Mucosa of descending colon (tissue), 3 donors: ENCODE data around the gene AP3S2. TPM values are rescaled to one million over a fixed set of nuclear protein-coding genes. Genes with fewer than 3 reads are reported as not detected.
"Not testable (repeated sequence)": the region's sequence is repeated elsewhere in the genome, so short reads cannot be mapped to it uniquely, and the experiment has no call there.

Experiments used
- ATAC-seq: fragments of 200-7000 bp; cut with Tn5 transposase; one replicate; pipeline ENCODE4 v1.9.1; 2020; ENCODE audit warnings: mild to moderate bottlenecking, moderate library complexity
- DNase-seq, 3 donors: peaks; one replicate each; pipeline ENCODE4 v3.0.0-alpha.2; 2020
- H3K36me3 ChIP-seq: fragments of 200-600 bp; one replicate; pipeline ENCODE4 v1.8.0; 2021; ENCODE audit warnings: low read depth, mild to moderate bottlenecking
- H3K4me1 ChIP-seq: fragments of 200-600 bp; one replicate; pipeline ENCODE4 v1.8.0; 2021; ENCODE audit warnings: low read depth, mild to moderate bottlenecking
- H3K4me3 ChIP-seq: fragments of 200-600 bp; one replicate; pipeline ENCODE4 v1.8.0; 2021; ENCODE audit warnings: mild to moderate bottlenecking
- H3K9me3 ChIP-seq: fragments of 200-600 bp; one replicate; pipeline ENCODE4 v1.8.0; 2021; ENCODE audit warnings: mild to moderate bottlenecking
- intact Hi-C, 2 donors: fragments of 100-400 bp; cut with DNase I in 1 of 2; cut with micrococcal nuclease in 1 of 2; formaldehyde crosslinking; loops; one replicate each; pipeline versions ENCODE4 v1.11.0 to v1.11.1; 2022; cut with DNase I, micrococcal nuclease
- total RNA-seq, 3 donors: library from RNA; stranded (reverse); fragmentation: NEBNext Ultra II Directional in 2 of 3; extraction: Animal tissue kit (Norgen Biotek cat#: 25700) in 2 of 3; gene quantifications; one replicate each; pipeline versions ENCODE4 v1.2.1 to v1.2.4, GENCODE V29; 2021 to 2023
- TF ChIP-seq, protein P1 (sequence below): fragments of 200-600 bp; IDR thresholded peaks from one replicate; pipeline ENCODE4 v1.8.0; 2022; ENCODE audit warnings: antibody characterized with exemption, mild to moderate bottlenecking
- donor health status: DM: no; HTN: no; CAD: no; lungs with moderate emphysema.
- donor health status: DM: no; HTN: no; CAD: no.
- donor health status: DM: no; HTN: yes; CAD: no.

The AP3S2 gene
- total RNA-seq, 3 donors from 2014 or later: 56.1 to 93.4 (median 65.1) TPM

DNA sequence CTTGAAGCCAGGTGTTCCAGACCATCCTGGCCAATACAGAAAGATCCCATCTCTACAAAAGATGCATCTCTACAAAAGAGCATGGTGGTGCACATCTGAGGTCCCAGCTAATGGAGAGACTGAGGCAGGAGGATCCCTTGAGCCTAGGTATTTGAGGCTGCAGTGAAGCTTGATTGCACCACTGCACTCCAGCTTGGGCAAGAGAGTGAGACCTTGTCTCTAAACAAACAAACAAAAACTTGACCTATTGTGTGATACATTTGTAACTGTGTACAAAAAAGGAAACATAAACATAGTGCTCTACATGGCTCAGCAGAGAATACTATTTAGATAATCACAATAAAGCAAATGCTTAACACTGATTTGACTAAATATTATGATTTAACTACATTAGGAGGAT, 97.8 kb downstream of the AP3S2 start:
- Histone ChIP-seq H3K4me1 (peaks cover 3% of the 10 kb centered on the region), H3K4me3 (no peak overlapping the region), H3K36me3 (no peaks in the 10 kb centered on the region), H3K9me3 (no peaks in the 10 kb centered on the region)
- ATAC-seq (no peak), DNase-seq (no peak)
- intact Hi-C loops: no loop called here
- TF ChIP-seq, protein P1, sequence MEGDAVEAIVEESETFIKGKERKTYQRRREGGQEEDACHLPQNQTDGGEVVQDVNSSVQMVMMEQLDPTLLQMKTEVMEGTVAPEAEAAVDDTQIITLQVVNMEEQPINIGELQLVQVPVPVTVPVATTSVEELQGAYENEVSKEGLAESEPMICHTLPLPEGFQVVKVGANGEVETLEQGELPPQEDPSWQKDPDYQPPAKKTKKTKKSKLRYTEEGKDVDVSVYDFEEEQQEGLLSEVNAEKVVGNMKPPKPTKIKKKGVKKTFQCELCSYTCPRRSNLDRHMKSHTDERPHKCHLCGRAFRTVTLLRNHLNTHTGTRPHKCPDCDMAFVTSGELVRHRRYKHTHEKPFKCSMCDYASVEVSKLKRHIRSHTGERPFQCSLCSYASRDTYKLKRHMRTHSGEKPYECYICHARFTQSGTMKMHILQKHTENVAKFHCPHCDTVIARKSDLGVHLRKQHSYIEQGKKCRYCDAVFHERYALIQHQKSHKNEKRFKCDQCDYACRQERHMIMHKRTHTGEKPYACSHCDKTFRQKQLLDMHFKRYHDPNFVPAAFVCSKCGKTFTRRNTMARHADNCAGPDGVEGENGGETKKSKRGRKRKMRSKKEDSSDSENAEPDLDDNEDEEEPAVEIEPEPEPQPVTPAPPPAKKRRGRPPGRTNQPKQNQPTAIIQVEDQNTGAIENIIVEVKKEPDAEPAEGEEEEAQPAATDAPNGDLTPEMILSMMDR: no peak

DNA sequence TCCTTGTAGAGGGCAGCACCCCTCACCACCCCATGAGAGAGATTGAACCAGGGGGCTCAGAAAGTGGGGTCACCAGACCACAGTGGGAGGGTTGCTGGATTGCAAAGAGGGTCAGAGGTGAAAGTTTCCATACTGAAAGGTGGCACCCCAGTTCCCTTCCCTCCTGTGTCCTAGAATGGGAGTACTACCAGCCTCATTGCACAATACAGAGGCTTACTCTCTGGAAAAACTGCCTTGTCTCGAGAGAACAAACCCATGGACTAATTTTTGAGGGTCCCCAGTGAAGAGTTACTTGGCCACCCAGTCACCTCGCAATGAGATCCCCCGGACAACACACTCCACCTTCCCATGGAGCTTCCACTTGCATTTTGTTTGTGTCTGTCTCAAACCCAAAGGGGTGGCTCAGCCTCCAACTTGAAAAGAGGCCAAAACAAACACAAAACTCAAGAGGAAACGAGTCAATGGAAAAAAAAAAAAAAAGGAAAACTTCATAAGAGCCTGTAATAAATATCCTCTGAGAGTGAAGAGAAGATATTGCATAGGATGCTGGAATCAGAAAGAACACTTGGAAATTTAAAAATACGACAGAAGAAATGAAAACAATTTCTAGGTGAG, 99.1 kb downstream of the AP3S2 start:
- TF ChIP-seq, protein P1: no peak
- intact Hi-C loops: no loop called here
- ATAC-seq: peak; percentile 53
- no peak overlapping the region for H3K4me3 ChIP-seq
- peaks cover 3% of the 10 kb centered on the region for H3K4me1 ChIP-seq
- no peaks in the 10 kb centered on the region for H3K36me3 ChIP-seq
- DNase-seq: peak in 1 of 3 donors; percentile 17
- no peaks in the 10 kb centered on the region for H3K9me3 ChIP-seq

DNA sequence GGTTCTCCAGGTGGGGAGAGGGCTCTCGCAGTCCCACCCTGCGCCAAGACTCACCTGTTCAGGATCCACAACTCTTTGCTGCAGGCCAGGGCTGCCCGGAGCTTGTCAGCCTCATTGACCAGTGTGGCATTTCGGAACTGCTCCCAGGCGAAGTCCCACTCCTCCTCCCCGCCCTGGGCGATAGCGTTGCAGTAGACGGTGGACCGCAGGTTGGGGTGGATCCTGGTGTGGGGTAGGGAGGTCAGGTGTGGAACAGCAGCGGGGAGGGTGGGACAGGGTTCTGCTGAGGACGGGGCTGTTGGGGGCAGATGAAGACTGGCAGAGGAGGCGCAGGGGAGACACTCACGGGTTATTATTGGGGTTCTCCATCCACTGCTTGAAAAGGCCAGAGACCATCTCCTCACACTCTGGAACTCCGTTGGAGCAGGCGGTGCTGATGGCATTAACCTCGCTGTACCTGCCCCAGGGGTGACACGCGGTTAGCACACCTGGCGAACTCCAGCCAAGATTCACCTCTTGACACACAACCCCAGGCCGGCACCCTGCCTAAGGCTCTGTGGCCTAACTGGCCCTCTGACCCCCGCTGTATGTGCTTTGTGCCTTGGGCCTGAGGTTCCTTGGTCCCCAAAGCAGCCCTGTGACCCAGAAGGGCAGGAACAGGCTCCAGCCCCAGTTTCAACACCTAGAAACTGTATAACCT, 101.5 kb downstream of the AP3S2 start:
- ATAC-seq (no peak), DNase-seq (peak in 2 of 3 donors; percentile 21 to 39)
- H3K4me1 ChIP-seq: peaks cover 3% of the 10 kb centered on the region
- no peaks in the 10 kb centered on the region for H3K9me3 ChIP-seq
- TF ChIP-seq, protein P1: no peak
- intact Hi-C loops: no loop called here
- no peak overlapping the region for H3K4me3 ChIP-seq
- H3K36me3 ChIP-seq: no peaks in the 10 kb centered on the region

DNA sequence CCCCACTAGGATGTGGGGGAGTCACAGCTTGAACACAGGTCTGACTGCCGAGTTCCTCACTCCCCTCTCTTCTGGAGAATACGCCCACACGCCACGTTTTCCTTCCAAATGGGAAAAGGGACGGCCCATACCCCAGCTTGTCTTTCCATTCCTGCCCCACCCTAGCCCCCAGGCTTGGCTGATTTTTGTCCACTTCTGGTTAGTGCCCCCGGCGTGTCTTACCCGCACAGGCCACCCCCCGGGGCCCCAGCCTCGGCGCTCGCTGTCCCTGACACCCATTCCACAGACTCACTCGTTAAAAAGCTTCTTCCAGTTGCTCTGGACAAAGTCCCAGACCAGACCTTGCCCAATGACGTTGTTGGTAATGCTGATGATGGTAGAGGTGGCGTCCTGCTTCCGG, 103.1 kb downstream of the AP3S2 start:
- no peak overlapping the region for H3K4me3 ChIP-seq
- peaks cover 3% of the 10 kb centered on the region for H3K4me1 ChIP-seq
- TF ChIP-seq, protein P1: no peak
- ATAC-seq: no peak
- peak in 2 of 3 donors; percentile 15 for DNase-seq
- intact Hi-C loops: no loop called here
- no peaks in the 10 kb centered on the region for H3K9me3 ChIP-seq
- H3K36me3 ChIP-seq: no peaks in the 10 kb centered on the region

DNA sequence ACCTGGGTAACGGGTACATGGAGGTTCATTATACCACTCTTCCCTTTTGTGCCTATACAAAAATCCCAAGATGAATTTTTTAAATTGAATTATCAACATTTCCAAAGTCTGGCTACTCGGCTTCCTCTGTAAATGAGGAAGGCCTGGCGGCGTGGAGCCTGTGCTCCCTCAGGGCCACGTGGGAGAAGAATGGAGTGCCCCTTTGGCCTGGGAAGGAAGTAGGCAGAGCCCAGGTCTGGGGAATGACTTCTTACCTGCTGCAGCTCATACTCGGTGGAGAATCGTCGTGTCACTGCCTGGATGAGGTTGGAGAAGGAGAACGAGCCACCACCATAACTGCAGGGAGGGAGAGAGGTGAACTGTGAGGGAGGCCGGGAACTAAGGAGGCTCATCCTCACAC, 103.6 kb downstream of the AP3S2 start:
- DNase-seq (peak in 2 of 3 donors; percentile 18 to 33), ATAC-seq (no peak)
- H3K4me3 ChIP-seq: no peak overlapping the region
- intact Hi-C loops: no loop called here
- no peaks in the 10 kb centered on the region for H3K9me3 ChIP-seq
- peaks cover 3% of the 10 kb centered on the region for H3K4me1 ChIP-seq
- TF ChIP-seq, protein P1: no peak
- no peaks in the 10 kb centered on the region for H3K36me3 ChIP-seq

DNA sequence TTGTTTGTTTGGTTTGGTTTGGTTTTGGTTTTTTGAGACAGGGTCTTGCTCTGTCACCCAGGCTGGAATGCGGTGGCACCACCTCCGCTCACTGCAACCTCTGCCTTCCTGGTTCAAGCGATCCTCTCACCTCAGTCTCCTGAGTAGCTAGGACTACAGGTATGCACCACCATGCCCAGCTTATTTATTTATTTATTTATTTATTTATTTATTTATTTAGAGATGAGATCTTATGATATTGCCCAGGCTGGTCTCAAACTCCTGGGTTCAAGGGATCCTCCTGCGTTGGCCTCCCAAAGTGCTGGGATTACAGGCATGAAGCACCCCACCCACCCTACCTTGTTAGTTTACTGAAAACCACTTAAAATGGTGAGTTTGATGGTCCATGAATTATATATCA, 105.2 kb downstream of the AP3S2 start:
- peaks cover 15% of the 10 kb centered on the region for H3K4me1 ChIP-seq
- ATAC-seq, H3K4me3 ChIP-seq, H3K36me3 ChIP-seq, H3K9me3 ChIP-seq: not testable (repeated sequence)
- intact Hi-C loops: loop anchor here in 1 of 2 donors (10.0 kb wide), 1 partner anchor 66 kb away; no protein-coding TSS in a partner anchor
- peak in 2 of 3 donors; percentile 7 to 9 for DNase-seq
